Eye (tissue), 1 donor: ENCODE results near the gene LEUTX.
"Not testable (repeated sequence)": the region's sequence is repeated elsewhere in the genome, so short reads cannot be mapped to it uniquely, and the experiment has no call there.

Experiments
- DNase-seq: peaks from one replicate; pipeline ENCODE4 v3.0.0-alpha.2; 2015

Gene LEUTX, protein sequence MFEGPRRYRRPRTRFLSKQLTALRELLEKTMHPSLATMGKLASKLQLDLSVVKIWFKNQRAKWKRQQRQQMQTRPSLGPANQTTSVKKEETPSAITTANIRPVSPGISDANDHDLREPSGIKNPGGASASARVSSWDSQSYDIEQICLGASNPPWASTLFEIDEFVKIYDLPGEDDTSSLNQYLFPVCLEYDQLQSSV

DNA sequence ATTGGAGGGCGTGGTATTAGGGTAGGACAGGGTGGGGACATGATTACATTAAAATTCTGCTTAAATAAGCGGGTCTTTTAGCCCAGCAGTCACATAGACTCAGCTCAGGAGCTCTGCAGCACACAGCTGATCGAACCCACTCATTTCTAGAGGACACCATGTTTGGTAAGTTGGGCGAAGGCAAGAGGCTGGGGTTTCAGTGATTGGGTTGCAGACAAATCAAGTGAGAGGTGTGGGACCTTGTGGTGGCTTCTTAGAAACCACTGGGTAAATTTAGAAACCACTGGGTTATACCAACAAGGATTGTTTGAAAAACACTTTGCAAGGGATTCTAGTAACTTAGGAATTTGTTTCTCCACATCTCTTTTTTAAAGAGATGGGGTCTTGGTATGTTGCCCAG is at the start of gene LEUTX:
Gene LEUTX (plus strand): TSS at position 92 of the 400 bp plus-strand sequence. CDS start 67 bp downstream, at position 159.
- no peak for DNase-seq

DNA sequence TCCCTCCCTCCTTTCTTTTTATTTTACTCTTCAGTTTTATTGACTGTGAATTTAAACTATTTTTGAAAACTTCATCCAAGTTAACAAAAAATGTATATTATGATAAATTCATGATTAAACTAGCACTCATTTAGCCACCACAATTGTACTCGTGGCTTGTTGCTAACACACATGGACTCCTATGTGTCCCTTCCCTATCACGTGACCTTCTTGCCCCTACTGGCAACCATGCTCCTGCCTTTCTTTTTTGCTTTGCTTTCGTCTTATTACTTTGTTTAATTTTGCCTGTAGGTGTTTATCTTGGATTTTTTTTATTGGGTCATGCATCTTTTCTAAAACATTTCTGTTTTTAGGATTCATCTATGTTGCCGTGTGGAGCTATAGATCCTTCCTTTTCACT is 49.1 kb upstream of the LEUTX start:
- DNase-seq: no peak

DNA sequence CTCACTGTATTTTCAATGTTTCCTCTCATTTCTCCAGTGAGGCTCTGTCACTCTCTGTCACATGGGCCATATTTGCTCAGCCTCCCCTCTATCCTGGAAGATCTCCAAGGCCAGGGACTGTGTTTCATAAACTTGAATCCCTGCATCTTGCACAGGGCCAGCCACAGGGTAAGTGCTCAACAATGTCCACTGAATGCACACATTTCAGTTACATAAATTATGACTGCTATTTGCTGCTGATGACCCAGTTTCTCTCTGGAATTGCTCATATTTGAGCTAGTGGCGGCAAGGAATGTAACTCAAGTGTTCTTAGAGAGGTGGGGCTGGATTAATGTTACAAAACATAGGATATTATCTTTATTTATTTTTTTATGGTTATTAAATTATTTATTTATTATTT is 47.0 kb upstream of the LEUTX start:
- DNase-seq: no peak

DNA sequence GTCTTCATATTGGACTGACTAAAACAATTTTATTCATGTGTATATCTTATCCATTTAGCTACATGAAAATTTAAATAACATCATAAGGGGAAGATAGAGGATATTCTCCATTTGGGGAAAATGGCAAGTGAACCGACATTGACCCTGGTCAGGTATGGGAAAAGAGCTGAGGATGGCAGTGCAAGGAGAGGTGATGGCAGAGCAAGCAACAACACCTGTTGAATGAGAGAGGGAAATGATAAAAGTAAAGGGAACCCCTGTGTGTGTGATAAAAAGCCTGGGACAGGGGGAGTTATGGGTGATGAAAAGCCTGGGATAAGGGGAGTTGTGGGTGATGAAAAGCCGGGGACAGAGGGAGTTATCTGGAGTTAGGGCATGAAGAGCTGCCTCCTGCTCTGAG is 44.8 kb upstream of the LEUTX start:
- DNase-seq: no peak

DNA sequence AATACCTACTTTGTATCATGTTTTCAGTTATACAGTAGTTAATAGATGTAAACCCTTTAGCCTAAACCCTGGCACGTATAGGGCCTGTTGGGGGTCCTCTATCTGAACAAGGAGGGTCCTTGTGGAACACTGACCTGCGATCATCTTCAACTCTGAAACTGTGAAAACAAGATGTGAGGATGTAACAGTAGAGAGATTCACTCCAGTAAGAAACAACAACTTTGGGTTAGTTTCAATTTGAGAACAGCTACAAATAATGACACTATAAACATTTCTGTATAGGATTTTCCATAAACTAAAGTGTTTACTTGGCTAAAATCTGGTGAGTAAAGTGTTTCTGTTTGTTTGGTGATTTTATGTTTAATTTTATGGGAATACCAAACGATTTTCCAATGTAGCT is 43.0 kb upstream of the LEUTX start:
- no peak for DNase-seq

DNA sequence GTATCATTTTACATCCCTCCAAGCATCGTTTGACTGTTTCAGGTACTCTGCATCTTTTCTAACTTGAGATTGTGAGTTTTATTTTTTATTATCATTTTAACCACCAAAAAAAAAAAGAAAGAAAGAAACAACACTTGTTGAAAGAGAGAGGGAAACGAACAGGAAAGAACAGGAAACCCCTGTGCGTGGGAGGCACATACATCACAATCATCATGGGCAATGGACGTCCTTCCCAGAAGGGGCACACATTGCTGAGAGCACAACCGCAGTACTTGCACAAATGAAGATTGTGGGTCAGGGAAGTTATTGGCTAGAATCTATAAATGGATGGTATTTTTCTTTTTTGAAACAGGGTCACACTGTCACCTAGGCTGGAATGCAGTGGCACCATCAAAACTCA is 42.6 kb upstream of the LEUTX start:
- DNase-seq: no peak

DNA sequence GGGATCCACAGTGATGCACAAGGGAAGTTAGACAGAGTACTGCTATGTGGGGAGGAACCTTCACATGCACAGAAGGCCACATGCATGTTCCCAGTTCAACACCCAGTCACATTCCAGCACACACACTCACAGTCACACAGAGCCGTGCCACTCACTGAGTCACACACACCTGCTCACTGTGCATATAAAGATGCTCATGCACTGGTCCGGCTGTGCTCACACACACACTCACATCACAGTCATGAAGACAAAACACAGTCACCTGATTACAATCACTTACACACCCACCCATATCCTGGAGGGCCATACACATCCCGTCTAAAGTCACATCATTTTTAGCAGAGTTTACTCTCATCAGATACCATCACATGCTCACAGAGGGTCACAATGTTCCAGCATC is 41.3 kb upstream of the LEUTX start:
- DNase-seq: no peak

DNA sequence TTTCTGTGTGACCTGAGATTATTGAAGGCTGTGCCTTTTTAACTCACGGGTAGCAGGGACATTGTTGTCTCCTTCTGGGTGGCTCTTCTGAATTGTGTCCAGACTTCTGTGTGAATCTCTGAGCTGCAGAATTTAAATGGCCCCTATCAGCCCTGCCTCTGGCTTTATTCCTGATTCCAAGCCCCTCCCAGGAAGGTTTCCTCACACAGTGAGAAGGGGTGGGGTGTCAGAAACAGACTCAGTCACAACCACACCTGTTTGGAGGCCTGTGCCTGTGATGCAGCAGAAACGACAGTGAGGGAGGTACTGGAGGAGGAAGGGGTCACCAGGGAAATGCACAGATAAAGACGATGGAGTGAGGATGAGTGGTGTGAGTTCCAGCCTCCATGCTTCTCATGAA is 40.8 kb upstream of the LEUTX start, which contains the start of gene CLC:
Gene CLC (minus strand): TSS at position 139 of the 400 bp plus-strand sequence. CDS start 77 bp downstream, at position 62.
- no peak for DNase-seq

DNA sequence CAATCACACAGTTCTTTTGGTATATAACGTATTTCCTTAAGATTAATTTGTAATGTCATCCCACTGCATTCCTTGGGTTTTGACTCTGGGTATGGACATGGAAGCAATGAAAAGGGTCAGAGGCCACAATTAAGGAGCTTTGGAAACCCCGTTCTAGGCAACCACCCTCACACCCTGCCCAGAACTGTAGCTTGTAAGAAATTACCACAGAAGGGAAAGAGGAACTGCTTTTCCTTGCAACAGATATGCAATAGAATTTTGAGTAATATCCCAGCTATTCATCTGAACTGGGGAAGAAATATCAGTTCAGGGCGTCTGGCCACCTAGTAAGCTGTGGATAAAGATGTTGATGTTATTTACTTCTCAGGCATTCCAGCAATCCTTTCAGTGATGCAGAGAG is 39.8 kb upstream of the LEUTX start:
- no peak for DNase-seq

DNA sequence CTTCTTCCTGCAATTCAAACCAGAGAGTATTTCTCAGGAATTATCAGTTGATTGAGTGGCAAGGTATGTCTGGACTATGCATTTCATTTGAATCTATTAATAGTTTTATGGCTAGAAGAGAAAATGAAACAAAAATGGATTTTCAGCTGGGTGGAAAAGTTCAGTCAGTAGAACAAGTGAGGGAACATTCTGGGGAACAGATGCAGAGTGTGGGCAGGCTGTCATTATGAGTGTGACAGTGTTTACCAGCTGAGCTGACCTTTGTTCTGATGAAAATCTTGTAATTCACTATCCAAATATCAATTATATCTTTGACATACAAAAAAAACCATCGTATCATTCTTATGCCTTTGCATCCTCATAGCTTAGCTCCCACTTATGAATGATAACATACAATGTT is 38.3 kb upstream of the LEUTX start:
- DNase-seq: no peak

DNA sequence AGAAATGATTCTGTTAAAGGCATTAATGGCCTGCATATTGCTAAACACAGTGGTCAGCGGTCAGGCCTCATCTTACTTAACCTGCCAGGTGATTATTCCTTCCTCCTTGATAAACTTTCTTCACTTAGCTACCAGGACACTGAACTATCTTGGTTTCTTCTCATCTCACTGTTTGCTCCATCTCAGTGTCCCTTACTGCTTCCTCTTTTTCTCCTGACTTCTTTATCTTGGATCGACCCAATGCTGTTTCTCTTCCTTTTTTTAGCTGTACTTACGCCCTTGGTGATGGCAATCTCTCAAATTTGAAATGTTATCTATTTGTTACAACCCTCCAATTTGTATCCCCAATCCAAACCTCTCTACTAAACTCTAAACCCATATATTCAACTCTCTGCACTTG is 33.0 kb upstream of the LEUTX start:
- DNase-seq: no peak

DNA sequence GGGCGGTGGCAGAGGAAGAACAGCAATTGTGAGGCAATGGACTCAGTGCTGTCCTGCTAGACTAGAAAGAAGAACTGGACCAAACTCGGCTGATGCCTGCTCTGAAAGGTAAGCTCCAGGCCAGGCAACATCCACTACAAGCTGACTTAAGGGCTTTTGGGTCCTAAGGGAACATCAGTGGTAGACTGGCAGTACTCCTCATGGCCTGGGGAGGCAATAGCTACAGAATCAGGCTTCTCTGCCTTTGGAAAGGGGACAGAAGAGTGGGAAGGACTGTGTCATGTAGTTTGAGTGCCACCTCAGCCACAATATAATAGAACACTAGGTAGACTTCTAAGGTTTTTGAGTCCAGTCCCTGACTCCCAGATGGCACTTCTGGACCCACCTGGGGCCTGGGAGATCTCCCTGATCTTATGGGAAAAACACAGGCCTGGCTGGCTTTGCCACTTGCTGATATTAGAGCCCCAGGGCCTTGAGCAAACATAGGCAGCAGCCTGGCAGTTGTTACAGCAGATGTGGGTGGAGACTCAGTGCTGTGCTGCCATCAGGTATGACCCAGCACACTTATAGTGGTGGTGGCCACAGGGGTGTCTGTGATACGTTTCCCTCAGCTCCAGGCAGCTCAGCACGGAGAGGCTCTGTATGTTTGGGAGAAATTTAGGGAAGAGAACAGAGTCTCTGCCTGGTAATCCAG is 31.7 kb upstream of the LEUTX start:
- DNase-seq: no peak

DNA sequence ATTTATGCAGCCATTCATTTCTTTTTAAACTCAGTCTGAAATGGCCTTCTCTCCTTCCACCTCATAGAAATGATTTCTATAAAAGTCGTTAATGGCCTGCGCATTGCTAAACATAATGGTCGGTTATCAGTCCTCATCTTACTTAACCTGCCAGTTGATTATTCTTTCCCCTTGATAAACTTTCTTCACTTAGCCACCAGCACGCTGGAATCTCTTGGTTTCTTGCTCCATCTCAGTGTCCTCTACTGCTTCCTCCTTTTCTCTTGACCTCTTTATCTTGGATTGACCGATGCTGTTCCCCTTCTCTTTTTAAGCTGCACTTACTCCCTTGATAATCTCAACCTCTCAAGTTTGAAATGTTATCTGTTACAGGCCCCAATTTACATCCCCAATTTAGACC is 28.7 kb upstream of the LEUTX start:
- no peak for DNase-seq

DNA sequence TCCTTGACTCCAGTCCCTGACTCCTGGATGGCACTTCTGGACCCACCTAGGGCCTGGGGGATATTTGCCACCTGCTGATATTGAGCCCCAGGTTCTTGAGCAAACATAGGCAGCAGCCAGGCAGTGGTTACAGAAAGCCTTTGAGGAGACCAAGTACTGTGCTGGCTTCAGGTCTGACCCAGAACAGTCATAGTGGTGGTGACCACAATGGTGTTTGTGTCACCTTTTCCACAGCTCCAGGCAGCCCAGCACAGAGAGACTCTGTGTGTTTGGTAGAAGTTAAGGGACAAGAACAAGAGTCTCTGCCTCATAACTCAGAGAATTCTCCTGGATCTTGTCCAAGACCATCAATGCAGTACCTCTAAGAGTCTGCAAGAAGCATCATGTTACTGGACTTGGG is 26.3 kb upstream of the LEUTX start:
- no peak for DNase-seq

DNA sequence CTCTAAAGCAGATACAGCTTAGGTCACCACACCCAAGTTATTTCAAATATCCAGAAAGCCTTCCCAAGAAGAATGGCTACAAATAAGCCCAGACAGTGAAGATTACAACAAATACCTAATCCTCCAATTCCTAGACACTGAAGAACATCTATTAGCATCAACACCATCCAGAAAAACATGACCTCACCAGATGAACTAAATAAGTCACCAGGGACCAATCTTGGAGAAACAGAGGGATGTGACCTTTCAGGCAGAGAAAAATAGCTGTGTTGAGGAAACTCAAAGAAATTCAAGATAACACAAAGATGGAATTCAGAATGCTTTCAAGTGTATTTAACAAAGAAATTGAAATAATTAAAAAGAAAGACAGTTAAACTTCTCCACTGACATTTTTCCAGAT is 25.9 kb upstream of the LEUTX start:
- DNase-seq: no peak

DNA sequence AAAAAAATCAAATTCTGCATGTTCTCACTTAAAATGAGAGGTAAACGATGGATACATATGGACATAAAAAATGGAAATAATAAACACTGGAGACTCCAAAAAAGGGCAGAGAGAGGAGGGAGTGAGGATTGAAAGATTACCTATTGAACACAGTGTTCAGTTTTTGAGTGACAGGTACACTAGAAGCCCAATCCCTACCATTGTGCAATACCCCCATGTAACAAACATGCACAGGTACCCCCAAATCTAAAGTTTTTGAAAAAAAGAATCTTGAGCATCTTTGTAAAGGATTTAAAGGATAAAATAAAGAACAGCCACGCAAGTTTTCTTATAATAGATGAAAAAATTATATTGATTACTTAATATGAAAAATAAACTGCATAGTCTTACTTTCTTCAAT is 24.1 kb upstream of the LEUTX start:
- no peak for DNase-seq

DNA sequence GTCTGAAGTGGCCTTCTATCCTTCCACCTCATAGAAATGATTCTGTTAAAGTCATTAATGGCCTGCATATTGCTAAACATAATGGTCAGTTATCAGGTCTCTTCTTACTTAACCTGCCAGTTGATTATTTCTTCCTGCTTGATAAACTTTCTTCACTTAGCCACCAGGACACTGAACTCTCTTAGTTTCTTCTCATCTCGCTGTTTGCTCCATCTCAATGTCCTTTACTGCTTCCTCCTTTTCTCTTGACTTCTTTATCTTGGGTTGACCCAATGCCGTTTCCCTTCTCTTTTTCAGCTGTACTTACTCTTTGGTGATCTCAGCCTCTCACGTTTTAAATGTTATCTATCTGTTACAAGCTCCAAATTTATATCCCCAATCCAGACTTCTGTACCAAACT is 23.7 kb upstream of the LEUTX start:
- DNase-seq: no peak

DNA sequence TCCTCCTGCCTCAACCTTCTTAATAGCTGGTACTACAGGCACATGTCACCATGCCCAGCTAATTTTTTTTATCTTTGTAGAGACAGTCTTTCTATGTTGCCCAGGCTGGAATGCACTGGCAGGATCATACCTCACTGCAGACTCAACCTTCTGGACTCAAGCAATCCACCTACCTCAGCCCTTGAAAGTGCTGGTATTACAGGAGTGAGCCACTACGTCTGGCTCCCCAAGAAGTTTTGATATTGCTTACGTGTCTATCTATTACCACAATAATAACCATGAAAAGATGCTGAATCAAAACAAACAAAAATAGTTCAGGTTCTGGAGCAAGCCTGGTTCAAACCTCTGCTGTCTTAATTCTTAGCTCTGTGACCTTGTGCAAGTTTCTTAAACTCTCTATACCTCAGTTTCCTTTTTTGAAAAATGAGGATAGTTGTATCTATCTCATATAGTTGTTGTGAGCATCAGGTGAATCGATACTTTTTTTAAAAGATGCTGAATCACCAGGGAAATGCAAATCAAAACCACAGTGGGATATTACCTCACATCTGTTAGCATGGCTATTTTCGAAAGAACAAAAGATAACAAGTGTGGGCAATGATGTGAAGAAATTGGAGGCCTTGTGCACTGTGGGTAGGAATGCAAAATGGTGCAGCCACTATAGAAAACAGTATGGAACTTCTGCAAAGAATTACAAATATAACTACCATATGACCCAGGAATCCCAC is 19.0 kb upstream of the LEUTX start:
- no peak for DNase-seq

DNA sequence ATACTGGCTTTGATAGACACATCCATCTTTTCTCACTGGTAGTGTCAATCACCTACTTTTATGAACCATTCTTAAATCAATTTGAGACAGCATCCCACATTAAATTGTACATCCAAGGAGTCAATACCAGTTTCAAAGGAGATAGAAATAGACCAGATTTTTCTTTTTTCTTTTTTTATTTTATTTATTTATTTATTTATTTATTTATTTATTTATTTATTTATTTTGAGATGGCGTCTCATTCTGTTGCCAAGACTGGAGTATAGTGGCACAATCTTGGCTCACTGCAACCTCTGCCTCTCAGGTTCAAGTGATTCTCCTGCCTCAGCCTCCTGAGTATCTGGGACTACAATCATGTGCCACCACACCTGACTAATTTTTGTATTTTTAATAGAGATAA is 16.8 kb upstream of the LEUTX start:
- not testable (repeated sequence) for DNase-seq

DNA sequence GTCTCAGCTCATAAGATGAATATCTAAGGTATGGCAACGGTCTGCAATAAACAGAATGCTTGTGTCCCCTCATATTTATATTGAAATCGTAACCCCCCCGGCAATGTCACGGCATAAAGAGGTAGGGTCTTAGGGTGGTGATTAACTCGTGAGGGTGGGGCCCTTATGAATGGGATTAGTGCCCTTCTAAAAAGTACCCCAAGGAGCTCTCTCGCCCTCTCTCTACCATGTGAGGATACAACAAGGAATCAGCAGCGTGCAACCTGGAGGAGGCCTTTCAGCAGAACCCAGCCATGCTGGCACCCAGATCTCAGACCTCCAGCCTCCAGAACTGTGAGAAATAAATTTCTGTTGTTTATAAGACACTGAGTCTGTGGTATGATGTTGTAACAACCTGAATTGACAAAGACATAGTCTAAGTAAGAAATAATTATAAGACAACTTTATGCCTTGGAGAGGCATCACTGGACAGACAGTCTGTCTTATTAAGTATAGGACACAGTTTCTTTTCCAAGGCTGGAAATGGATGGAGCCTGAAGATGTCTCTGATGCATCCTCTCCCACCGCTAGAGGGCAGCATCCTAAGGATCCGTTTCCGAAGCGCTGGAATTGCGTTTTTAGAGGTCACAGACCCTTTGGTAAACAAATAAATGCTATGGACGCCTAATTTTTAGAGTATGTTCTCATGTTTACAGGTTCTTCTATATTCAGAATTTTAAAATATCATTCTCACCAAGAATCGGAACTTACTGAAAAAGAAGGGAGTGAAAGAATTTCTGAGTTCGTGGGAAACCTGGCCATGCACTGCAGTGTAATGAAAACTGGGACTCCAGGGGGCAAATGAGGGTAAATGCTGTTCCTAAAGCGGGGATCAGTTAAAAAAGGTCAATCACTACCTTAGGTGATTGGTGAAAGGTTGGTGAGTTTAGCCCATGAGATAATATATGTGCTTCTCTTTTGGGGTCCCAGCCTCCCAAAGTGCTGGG is 13.3 kb upstream of the LEUTX start:
- peak; percentile 76 for DNase-seq

DNA sequence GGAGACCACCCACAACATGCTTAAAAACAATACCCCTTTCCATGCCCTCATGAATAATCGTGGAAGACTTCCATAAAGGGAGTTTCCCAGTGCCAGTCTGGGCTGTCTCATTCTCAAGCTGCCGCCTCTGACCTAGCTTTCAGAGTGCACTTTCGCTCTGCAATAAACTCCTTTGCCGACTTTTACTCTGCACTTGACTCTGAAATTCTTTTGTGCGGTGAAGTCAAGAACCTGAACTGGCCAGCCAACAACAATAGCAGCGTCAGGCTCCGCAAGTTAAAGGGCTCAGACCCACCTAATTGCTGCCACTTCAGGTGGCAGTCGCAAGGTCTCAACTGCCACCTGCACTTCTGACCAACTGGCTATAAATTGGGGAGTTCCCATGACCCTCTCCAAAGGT is 10.3 kb upstream of the LEUTX start:
- DNase-seq: no peak

DNA sequence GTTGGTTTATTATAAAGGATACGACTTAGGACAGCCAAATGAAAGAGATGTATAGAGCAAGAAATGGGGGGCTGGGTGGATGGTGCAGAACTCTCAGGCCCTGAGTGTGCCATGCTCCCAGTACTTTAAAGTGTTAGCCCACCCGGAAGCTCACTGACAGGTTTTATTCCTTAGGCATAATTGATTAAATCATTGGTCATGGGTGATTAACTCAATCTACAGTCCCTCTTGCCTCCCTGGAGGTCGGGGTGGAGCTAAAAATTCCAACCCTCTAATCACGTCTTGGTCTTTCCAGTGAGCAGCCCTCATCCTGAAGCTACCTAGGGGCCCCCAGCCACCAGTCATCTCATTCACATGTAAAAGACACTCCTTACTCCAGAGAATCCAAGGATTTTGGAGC is 9.9 kb upstream of the LEUTX start:
- DNase-seq: peak; percentile 15

DNA sequence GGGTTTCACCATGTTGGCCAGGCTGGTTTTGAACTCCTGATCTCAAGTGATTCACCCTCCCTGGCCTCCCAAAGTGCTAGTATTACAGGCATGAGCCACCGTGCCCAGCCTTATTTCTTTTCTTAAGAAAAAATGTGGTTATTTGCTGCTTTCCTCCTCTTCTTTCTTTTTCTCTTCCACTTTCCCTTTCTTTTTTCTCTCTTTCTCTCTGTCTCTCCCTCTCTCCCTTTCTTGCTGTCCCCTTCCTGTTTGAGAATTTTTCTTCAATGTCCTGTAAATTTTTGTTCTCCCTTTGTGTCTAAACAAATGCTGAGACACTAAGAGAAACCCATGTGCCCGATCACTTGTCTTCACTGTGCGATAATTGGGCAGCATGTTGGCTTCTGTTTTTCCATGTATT is 2.2 kb downstream of the LEUTX start:
- no peak for DNase-seq
